Activated CD8-positive, alpha-beta T cell treated with anti-CD3 and anti-CD28 coated beads for 36 hours (primary cell): ENCODE data around the gene DMBX1. TPM values are rescaled to one million over a fixed set of nuclear protein-coding genes. Genes with fewer than 3 reads are reported as not detected.
A peak's percentile ranks its signal among the peaks of the same experiment; 100 is the strongest.

Experiments used
- ATAC-seq: fragments of 200-7000 bp; cut with Tn5 transposase; one replicate; pipeline ENCODE4 v1.10.0; 2021; ENCODE audit warnings: mild to moderate bottlenecking, moderate library complexity
- CTCF ChIA-PET: fragments of 350-600 bp; sonication (Branson Sonifier 250); formaldehyde crosslinking; loops from one replicate; lab custom pipeline; 2021; ENCODE audit warnings: antibody characterized with exemption; lab: Charles Lee
- POLR2A ChIA-PET: fragments of 350-600 bp; sonication (Branson Sonifier 250); formaldehyde crosslinking; loops from one replicate; lab custom pipeline; 2021; ENCODE audit warnings: antibody characterized with exemption; lab: Charles Lee
- DNase-seq: peaks from one replicate; pipeline ENCODE4 v3.0.0-alpha.2; 2020
- H3K27ac Mint-ChIP-seq: one replicate; pipeline ENCODE4 v1.8.0; 2021; ENCODE audit warnings: mild to moderate bottlenecking, mixed read lengths
- H3K27me3 Mint-ChIP-seq: one replicate; pipeline ENCODE4 v1.8.0; 2021; ENCODE audit warnings: mixed read lengths
- H3K36me3 Mint-ChIP-seq: one replicate; pipeline ENCODE4 v1.8.0; 2021; ENCODE audit warnings: low read depth, mixed read lengths
- H3K4me1 Mint-ChIP-seq: one replicate; pipeline ENCODE4 v1.8.0; 2021; ENCODE audit warnings: low read depth, mixed read lengths
- H3K4me3 Mint-ChIP-seq: one replicate; pipeline ENCODE4 v1.8.0; 2021; ENCODE audit warnings: mild to moderate bottlenecking, moderate library complexity, mixed read lengths
- H3K9me3 Mint-ChIP-seq: one replicate; pipeline ENCODE4 v1.8.0; 2021; ENCODE audit warnings: mixed read lengths
- CTCF ChIP-seq: fragments of 200-600 bp; IDR thresholded peaks from one replicate; pipeline ENCODE4 v1.8.0; 2022; ENCODE audit warnings: antibody characterized with exemption, mild to moderate bottlenecking
- intact Hi-C: fragments of 100-400 bp; cut with micrococcal nuclease; formaldehyde crosslinking; loops from one replicate; pipeline ENCODE4 v1.10.0; 2022
- total RNA-seq, 2 experiments: library from RNA; stranded (reverse); gene quantifications; one replicate each; pipeline ENCODE4 v1.2.3, GENCODE V29; 2021

The DMBX1 gene
- under 1 TPM in 1 of 2 experiments, not detected in 1; 0.09 TPM for total RNA-seq

- Mint-ChIP-seq H3K27me3 (peaks cover 83% of the 10 kb centered on the region), H3K4me3 (peak within 1 kb of the TSS; percentile 48), H3K36me3 (no peaks in the 10 kb centered on the region), H3K4me1 (peaks cover 35% of the 10 kb centered on the region), H3K27ac (no peak within 1 kb of the TSS), H3K9me3 (no peaks in the 10 kb centered on the region)
- TF ChIP-seq CTCF: no peak
- peak; percentile 51 for DNase-seq
- POLR2A ChIA-PET: no interaction called here
- intact Hi-C loops: no loop called here
- ATAC-seq: peak; percentile 59
- CTCF ChIA-PET: interaction anchor here (3.1 kb wide), 1 partner anchor 37 kb away, joined by 22 read pairs; no protein-coding TSS in a partner anchor
Observed at GRCh38 chr1:46489638-46490405, at the start of gene DMBX1. Gene DMBX1, plus strand, starts transcription at chr1:46489836. Its CDS starts 17,175 bp downstream, at chr1:46507011.

GRCh38 chr1:46440478-46440877 lies 49.2 kb upstream of the DMBX1 start:
- H3K4me1 Mint-ChIP-seq: peaks cover 6% of the 10 kb centered on the region
- H3K27me3 Mint-ChIP-seq: peaks cover 3% of the 10 kb centered on the region
- intact Hi-C loops: no loop called here
- CTCF ChIA-PET: interaction anchor here (2.5 to 4.4 kb wide), 2 partner anchors 8 to 11 kb away, joined by 21 to 26 read pairs; no protein-coding TSS in a partner anchor
- no peaks in the 10 kb centered on the region for H3K9me3 Mint-ChIP-seq
- no peaks in the 10 kb centered on the region for H3K36me3 Mint-ChIP-seq
- no peak overlapping the region for H3K27ac Mint-ChIP-seq
- POLR2A ChIA-PET: interaction anchor here (1.4 kb wide), 1 partner anchor 89 kb away, joined by 3 read pairs; no protein-coding TSS in a partner anchor
- no peak for ATAC-seq
- no peak for DNase-seq
- H3K4me3 Mint-ChIP-seq: no peak overlapping the region
- no peak for TF ChIP-seq CTCF

- intact Hi-C loops: no loop called here
- ChIA-PET POLR2A (no interaction called here), CTCF (interaction anchor here (0.7 to 4.4 kb wide), 18 partner anchors 9 to 235 kb away, joined by 3 to 26 read pairs (median 4); partner anchors contain the start of gene KNCN)
- peaks cover 18% of the 10 kb centered on the region for H3K27me3 Mint-ChIP-seq
- ATAC-seq (peak; percentile 86), DNase-seq (peak; percentile 86)
- H3K4me3 Mint-ChIP-seq: peak overlapping the region; percentile 79
- H3K9me3 Mint-ChIP-seq: no peaks in the 10 kb centered on the region
- peak; percentile 99 for TF ChIP-seq CTCF
- H3K36me3 Mint-ChIP-seq: no peaks in the 10 kb centered on the region
- peak overlapping the region; percentile 40 for H3K27ac Mint-ChIP-seq
- H3K4me1 Mint-ChIP-seq: peaks cover 10% of the 10 kb centered on the region
Observed at GRCh38 chr1:46442317-46443161, 47.1 kb upstream of the DMBX1 start.

- intact Hi-C loops: no loop called here
- ATAC-seq (no peak), DNase-seq (no peak)
- ChIA-PET CTCF (interaction anchor here (0.9 to 5.3 kb wide), 9 partner anchors 9 to 160 kb away, joined by 3 to 128 read pairs (median 4); partner anchors contain the start of gene MKNK1), POLR2A (interaction anchor here (0.6 to 1.3 kb wide), 3 partner anchors 82 to 89 kb away, joined by 3 read pairs; no protein-coding TSS in a partner anchor)
- Mint-ChIP-seq H3K27me3 (peaks cover 30% of the 10 kb centered on the region), H3K9me3 (no peaks in the 10 kb centered on the region), H3K4me1 (peaks cover 15% of the 10 kb centered on the region), H3K27ac (no peak overlapping the region), H3K4me3 (no peak overlapping the region), H3K36me3 (no peaks in the 10 kb centered on the region)
- no peak for TF ChIP-seq CTCF
Observed at GRCh38 chr1:46444466-46444865, 45.2 kb upstream of the DMBX1 start.
